SIG-M5 treated with dmso at 0.1 percent for 504 hours (cell line): ENCODE data around the gene NDUFS5.
"Not testable (repeated sequence)": the region's sequence is repeated elsewhere in the genome, so short reads cannot be mapped to it uniquely, and the experiment has no call there.

Experiments
- DNase-seq: peaks from one replicate; lab custom pipeline; 2025; ENCODE audit not compliant: unreplicated experiment; lab: John Stamatoyannopoulos, UW

The NDUFS5 gene

DNA sequence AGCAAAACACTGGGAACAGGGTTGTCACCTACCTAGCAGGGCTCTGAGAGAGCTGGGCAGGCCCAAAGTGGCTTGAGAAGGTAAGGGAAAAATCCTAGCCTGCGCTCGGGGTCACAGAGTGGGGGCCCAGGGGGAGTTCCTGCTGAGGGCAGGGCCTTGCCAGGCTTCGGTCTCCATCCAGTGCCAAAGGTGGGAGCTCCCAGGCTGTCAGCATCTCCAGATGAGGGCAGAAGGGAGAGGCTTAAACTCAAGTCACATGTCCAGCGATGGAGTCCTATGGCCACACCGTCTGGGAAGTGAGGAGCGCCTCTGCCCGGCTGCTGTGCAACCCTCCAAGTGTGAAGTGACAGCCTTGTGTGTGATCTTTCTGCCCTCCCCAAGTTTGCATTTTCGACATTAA is 11.2 kb upstream of the NDUFS5 start:
- DNase-seq, result not testable (repeated sequence)

DNA sequence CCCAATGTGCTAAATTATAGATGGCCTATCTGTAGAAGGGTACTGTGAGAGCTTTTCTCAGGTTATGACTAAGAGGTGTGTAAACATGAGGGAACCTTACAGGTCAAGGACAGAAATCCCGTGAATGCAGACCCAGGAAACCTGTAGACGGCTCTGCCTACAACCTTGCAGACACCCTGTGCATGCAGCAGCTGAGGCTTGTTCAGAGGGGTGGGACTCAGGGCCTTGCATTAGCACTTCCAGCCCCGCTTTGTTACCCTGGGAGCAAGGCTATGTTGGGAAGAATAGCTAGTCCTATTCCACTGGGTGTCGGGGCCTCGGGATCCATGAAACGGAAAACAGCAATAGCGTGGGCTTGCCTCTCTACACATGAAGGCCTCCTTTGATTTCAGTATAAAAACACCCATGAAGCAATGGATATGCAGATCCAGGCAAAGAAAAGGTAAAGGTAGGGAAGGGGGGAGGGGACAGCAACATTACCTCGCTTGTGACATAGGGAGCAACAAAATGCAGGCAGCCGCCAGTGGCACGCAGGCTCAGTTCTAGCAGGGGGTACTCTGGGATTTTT is 9.5 kb upstream of the NDUFS5 start:
- no peak for DNase-seq

DNA sequence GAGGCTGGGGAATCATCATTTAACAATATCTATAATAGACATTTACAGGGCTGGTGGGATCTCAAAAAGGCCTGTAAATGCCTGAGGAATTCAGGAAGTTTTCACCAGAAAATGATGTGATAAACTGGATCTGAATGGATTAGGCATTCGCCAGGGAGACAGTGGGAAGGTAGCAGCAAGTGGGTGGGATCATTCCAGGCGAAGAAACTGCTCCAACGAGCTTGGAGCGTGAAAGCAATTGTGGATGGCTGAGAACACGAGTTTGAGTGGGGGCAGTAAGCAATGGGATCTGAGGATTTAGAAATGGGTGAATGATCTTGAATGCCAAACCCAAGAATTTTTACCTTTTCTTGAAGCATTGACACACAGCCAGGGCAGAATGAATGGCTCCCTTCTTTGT is 8.9 kb upstream of the NDUFS5 start:
- DNase-seq, result no peak

DNA sequence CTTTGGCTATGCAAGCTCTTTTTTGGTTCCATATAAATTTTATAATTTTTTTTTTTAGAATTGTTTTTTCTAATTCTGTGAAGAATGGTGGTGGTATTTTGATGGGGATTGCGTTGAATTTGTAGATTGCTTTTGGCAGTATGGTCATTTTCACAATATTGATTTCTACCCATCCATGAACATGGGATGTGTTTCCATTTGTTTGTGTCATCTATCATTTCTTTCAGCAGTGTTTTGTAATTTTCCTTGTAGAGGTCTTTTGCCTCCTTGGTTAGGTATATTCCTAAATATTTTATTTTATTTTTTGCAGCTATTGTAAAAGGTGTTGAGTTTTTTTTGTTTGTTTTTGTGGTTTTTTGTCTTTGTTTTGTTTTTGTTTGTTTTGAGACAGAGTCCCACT is 5.7 kb upstream of the NDUFS5 start:
- not testable (repeated sequence) for DNase-seq

DNA sequence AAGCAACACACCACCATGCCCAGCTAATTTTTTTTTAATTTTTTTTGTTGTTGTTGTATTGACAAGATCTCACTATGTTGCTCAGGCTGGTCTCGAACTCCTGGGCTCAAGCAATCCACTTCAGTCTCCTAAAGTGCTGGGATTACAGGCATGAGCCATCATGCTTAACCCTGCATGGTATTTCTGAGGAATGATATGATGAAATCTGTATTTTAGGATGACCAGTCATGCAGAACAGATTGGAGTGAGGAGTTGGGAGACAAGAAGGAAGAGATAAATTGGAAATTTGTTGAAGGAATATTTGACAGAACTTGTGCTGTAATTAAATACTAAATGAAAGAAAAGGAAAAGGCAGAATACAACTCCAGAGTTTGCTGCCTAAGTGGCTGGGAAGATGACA is 4.7 kb upstream of the NDUFS5 start:
- no peak for DNase-seq

- DNase-seq, result no peak
These were observed 3.0 kb upstream of the NDUFS5 start for GRCh38 chr1:39023140-39023539.

GRCh38 chr1:39026866-39027507 is 837 bp downstream of the NDUFS5 start:
- DNase-seq, result no peak

- DNase-seq, result no peak
These were observed 8.0 kb downstream of the NDUFS5 start for GRCh38 chr1:39034114-39034654.

GRCh38 chr1:39036678-39037077 is 10.5 kb downstream of the NDUFS5 start:
- DNase-seq, result no peak

GRCh38 chr1:39043513-39043912 is 17.4 kb downstream of the NDUFS5 start:
- peak; percentile 62 for DNase-seq

GRCh38 chr1:39044762-39045161 is 18.6 kb downstream of the NDUFS5 start:
- DNase-seq, result peak; percentile 7

DNA sequence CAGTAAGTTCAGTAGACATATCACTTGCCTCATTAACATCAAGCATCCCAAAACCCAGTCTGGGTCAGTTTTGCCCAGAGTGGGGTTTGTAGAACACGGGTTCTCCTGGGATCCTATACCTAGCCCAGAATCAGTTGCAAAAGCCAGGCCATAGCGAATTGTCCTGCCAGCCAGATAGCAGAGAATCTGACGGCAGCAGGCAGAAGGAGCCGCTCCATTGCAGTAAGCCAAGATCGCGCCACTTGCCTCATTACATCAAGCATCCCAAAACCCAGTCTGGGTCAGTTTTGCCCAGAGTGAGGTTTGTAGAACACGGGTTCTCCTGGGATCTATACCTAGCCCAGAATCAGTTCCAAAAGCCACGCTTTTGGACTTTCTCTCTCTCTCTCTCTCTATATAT is 19.1 kb downstream of the NDUFS5 start:
- no peak for DNase-seq

DNA sequence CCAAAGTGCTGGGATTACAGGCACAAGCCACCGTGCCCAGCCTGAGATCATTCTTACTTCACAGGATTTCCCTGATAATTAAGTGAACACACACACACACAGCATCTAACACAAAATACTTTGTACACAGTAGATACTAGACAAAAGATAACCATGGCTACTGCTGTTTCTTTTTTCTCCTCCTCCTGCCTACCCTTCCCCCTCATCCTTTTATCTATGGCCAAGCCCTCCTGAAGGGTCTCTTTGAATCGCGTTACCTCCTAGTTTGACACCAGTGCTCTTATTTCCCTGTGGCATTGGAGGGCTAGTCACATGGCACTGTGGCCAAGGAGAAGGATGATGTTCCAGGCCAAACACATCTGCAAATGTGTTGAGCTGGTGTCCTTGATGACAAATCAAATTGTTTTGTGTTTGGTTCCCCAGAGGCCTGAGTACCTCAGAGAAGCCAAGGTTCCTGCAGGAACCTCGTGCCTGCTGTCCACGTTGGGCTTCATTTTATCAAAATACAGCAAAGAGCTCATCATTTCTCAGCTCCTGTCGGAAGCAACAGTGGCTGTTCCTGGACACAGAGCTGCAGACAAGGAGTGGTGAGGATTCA is 20.6 kb downstream of the NDUFS5 start:
- no peak for DNase-seq

DNA sequence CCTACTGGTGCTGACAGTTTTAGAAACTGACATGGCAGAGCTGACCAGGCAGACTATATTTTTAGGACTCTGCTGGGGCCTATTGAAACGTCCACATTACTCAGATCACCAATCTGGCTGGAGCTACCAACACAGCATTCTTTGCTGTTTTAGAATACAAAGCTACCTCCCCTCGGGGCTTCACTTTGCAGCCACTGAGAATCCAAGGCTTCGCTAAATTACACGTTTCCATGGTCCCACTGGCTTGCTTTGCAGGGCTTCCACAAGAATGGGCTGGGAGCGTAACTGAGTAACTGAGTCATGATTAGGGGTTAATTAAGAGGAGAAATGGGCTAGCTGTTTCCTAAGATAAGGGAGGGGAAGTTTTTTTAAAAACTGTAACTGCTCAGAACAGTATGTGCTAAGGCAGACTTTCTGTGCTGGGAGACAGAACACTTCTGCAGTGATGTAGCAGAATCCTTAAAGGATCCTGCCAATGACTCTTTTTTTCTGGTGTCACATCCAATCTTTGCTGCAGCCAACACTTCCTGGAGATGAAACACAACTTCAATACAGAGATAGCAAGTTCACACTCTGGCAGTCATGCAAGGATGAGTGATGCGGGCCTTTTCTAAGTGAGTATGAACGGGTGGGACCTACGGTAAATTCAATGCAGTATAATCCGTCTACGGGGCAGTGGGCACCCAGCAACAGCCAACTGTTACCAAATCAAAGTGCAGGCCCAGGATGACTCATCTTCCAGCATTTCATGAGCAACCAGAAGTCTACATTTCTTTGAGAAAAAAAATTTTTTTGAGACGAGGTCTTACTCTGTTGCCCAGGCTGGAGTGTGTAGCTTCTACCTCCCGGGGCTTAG is 21.5 kb downstream of the NDUFS5 start:
- peak; percentile 11 for DNase-seq

DNA sequence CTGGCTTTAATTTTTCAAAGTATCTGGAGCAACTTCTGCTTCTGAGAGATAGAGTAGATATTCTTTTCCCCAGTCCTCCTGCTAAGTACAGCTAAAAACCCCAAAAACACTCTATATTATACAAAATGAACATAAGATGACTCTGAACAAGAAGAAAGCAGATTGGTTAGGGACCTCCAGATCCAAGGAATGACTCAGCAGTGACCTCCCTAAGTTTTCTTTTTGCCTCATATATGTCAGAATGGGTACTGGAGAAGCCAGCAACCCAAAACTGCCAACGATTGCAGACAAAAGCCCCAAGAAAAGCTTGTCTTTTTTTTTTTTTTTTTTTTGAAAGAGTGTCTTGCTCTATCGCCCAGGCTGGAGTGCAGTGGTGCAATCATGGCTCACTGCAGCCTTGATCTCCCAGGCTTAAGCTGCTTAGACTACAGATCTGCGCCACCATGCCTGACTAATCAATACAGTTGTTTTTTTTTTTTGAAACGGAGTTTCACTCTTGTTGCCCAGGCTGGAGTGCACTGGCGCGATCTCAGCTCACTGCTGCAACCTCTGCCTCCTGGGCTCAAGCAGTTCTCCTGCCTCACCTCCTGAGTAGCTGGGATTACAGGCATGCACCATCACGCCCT is 22.7 kb downstream of the NDUFS5 start:
- no peak for DNase-seq

DNA sequence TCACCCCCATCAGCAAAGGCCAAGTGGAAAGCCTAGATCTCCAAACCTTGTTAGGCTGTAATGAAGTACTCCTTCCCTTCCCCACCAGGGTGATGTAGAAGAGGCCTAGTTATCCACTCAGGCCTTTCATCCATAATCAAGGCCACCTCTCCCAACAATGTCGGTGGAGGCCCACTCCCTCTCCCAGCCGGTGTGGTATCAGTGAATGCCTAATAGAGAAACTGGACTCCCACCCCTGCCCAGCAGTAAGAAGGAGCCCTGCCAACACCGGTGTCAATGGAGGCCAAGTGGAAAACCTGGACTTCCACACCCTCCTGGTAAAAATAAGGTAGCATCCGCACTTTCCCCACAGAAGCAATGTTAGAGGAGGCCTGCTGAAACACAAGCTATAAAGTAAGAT is 23.9 kb downstream of the NDUFS5 start:
- DNase-seq, result no peak

GRCh38 chr1:39051193-39051850 is 25.2 kb downstream of the NDUFS5 start:
- DNase-seq, result not testable (repeated sequence)

DNA sequence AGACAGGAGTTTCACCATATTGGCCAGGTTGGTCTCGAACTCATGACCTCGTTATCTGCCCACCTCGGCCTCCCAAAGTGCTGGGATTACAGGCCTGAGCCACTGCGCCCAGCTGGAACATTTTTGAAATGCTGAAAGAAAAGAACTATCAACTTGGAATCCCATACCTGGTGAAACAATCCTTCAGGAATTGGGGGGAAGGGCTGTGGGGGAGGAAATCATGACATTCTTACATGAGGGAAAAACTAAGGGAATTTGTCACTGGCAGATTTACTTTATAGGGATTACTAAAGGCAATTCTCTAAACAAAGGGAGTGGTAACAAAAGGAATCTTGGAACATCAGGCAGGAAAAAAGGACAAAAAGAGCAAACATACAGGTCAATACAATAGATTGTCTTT is 25.8 kb downstream of the NDUFS5 start:
- no peak for DNase-seq

DNA sequence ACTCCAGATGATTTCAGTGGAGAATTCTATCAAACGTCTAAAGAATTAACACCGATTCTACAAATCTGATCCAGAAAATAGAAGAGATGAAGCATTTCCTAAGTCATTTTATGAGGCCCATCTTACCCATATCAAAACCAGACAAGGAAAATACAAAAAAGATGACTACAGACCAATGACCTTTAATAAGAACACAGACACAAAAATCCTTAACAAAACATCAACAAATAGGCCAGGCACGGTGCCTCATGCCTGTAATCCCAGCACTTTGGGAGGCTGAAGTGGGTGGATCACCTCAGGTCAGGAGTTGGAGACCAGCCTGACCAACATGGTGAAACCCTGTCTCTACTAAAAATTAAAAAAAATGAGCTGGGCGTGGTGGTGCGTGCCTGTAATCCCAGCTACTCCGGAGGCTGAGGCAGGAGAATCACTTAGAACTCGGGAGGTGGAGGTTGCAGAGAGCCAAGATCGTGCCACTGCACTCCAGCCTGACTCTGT is 29.1 kb downstream of the NDUFS5 start:
- DNase-seq, result not testable (repeated sequence)

DNA sequence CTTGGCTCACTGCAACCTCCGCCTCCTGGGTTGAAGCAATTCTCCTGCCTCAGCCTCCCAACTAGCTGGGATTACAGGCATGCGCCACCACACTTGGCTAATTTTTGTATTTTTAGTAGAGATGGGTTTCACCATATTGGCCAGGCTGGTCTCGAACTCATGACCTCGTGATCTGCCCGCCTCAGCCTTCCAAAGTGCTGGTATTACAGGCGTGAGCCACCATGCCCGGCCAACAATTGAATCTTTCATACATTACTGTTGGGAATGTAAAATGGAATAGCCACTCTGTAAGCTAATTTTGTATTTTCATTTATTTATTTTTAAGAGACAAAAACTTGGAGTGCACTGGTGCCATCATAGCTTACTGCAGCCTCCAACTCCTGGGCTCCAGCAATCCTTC is 35.4 kb downstream of the NDUFS5 start:
- not testable (repeated sequence) for DNase-seq
